ENCODE results near the gene CDH5. TPM values are rescaled to one million over a fixed set of nuclear protein-coding genes. Genes with fewer than 3 reads are reported as not detected.

CDH5 gene
- total and polyA plus RNA-seq, 2 of the 8 experiments (the other 6 are each of a cell fraction or from before 2014, with no cell fraction given): 0.32 TPM

DNA sequence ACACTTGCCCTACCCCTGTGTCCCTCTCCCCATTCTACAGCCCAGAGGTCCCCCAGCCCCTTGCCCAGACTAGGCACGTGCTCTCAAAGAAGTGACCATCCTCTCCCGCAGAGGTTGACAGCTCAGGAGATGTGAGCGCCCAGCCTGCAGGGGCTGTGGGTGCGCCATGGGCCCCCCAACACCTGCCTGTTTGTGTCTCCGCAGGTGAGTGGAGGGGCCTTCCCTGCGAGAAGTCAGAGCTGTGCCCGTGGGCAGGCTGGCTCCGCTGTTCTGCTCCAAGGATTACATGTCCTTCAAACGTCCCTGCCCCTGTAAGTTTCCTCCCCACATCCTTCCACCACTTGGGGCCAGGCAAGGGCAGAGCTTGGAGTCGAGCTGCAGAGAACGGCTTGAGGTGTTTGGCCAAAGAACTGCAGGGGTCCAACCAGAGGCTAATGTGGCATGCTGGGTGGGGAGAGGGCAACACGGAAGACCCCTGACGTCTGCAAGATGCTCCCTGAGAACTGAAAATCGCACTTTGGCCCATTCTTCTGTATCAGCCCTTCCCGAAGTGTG lies 71.0 kb downstream of the CDH5 start:
- H3K27me3 ChIP-seq (replicated peaks in 1 of 4; ENCODE audit: control insufficient read depth in 3 of 4, extremely low read depth in 1 of 4, insufficient read depth in 3 of 4, low read length in 3 of 4): peaks cover 0 to 3% (median 2%) of the 10 kb centered on the region in 4 experiments; a peak in 3 of 7 replicates
- H3K18ac ChIP-seq (ENCODE audit: extremely low read depth, low read length): peak overlapping the region; percentile 60; the same call in 1 of the 2 replicates
- ChIA-PET CTCF (ENCODE audit: partially characterized antibody) (interaction anchor here (1.1 to 2.0 kb wide), 8 partner anchors 18 to 152 kb away, joined by 3 to 8 read pairs (median 4); no protein-coding TSS in a partner anchor), POLR2A (ENCODE audit: partially characterized antibody) (interaction anchor here (1.2 kb wide), 1 partner anchor 39 kb away, joined by 3 read pairs; no protein-coding TSS in a partner anchor)
- no peak overlapping the region for H2BK15ac ChIP-seq (ENCODE audit: low read length)
- H2AK5ac ChIP-seq (ENCODE audit: low read depth, low read length): no peak overlapping the region
- no peak overlapping the region for H3K23ac ChIP-seq (ENCODE audit: insufficient read length)
- no peaks in the 10 kb centered on the region for H3K79me1 ChIP-seq (ENCODE audit: low read depth, low read length)
- H3K79me2 ChIP-seq (ENCODE audit: control insufficient read depth in 1 of 2, insufficient read depth in 2 of 2, low read length in 2 of 2): no peaks in the 10 kb centered on the region
- DNase-seq (ENCODE audit: low read depth in 1 of 2, low spot score in 2 of 2) (no peak), FAIRE-seq (no peak)
- no peak overlapping the region for H2BK120ac ChIP-seq (replicated peaks; ENCODE audit: low read depth, low read length)
- no peak overlapping the region for H2BK5ac ChIP-seq (ENCODE audit: low read depth, low read length)
- H2BK20ac ChIP-seq (ENCODE audit: low read length): no peak overlapping the region
- no peak overlapping the region for H3K4me2 ChIP-seq (ENCODE audit: insufficient read depth in 1 of 2, low read depth in 2 of 2, low read length in 2 of 2)
- H2AFZ ChIP-seq (ENCODE audit: low read length): no peak overlapping the region
- H3K14ac ChIP-seq (ENCODE audit: insufficient read length): no peak overlapping the region
- H4K5ac ChIP-seq (ENCODE audit: insufficient read length, low read depth, low read length): no peak overlapping the region
- no peak overlapping the region for H2BK12ac ChIP-seq (ENCODE audit: low read depth, low read length)
- H3K4ac ChIP-seq (replicated peaks; ENCODE audit: insufficient read length, low read depth, low read length): no peak overlapping the region
- H3K56ac ChIP-seq (replicated peaks; ENCODE audit: insufficient read length, low read depth, low read length): no peak overlapping the region
- 87% methylated on average over 15 of the region's 15 CpGs; no CpG with 5 or more reads in 1 of the 2 experiments for WGBS, 2 experiments (ENCODE audit: extremely low coverage in 1 of 2, insufficient coverage in 1 of 2, insufficient read length in 1 of 2, insufficient replicate concordance in 2 of 2, low coverage in 1 of 2, low lambda C conversion rate in 2 of 2, missing lambda C conversion rate in 1 of 2)
- H3K9ac ChIP-seq (replicated peaks in 1 of 4; ENCODE audit: extremely low read depth in 1 of 4, low read depth in 3 of 4, low read length in 3 of 4): no peak overlapping the region
- peaks cover 0 to 13% (median 2%) of the 10 kb centered on the region in 4 experiments; a peak in 3 of 7 replicates for H3K4me1 ChIP-seq (replicated peaks in 1 of 4; ENCODE audit: control insufficient read depth in 3 of 4, insufficient read depth in 4 of 4, low read length in 3 of 4)
- H4K20me1 ChIP-seq (replicated peaks in 1 of 2; ENCODE audit: control insufficient read depth in 1 of 2, insufficient read depth in 2 of 2, low read length in 2 of 2): no peaks in the 10 kb centered on the region
- H3K4me3 ChIP-seq (ENCODE audit: extremely low read depth in 1 of 4, insufficient read depth in 2 of 4, low read depth in 3 of 4, low read length in 4 of 4): no peak overlapping the region
- no peaks in the 10 kb centered on the region for H3K9me3 ChIP-seq (ENCODE audit: insufficient read depth in 2 of 2, low read depth in 1 of 2, low read length in 1 of 2)
- no peak overlapping the region for H4K91ac ChIP-seq (replicated peaks; ENCODE audit: insufficient read length, low read length)
- no peaks in the 10 kb centered on the region for H3K36me3 ChIP-seq (ENCODE audit: control insufficient read depth in 2 of 4, insufficient read depth in 4 of 4, low read length in 3 of 4)
- H3K27ac ChIP-seq (ENCODE audit: low read depth, low read length): no peak overlapping the region
- H3K23me2 ChIP-seq (ENCODE audit: low read depth, low read length): no peaks in the 10 kb centered on the region
- TF ChIP-seq, protein P1, sequence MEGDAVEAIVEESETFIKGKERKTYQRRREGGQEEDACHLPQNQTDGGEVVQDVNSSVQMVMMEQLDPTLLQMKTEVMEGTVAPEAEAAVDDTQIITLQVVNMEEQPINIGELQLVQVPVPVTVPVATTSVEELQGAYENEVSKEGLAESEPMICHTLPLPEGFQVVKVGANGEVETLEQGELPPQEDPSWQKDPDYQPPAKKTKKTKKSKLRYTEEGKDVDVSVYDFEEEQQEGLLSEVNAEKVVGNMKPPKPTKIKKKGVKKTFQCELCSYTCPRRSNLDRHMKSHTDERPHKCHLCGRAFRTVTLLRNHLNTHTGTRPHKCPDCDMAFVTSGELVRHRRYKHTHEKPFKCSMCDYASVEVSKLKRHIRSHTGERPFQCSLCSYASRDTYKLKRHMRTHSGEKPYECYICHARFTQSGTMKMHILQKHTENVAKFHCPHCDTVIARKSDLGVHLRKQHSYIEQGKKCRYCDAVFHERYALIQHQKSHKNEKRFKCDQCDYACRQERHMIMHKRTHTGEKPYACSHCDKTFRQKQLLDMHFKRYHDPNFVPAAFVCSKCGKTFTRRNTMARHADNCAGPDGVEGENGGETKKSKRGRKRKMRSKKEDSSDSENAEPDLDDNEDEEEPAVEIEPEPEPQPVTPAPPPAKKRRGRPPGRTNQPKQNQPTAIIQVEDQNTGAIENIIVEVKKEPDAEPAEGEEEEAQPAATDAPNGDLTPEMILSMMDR (IDR thresholded peaks at IDR 0.05; ENCODE audit: control extremely low read depth in 1 of 3, insufficient read depth in 1 of 3, low read depth in 1 of 3, low read length in 3 of 3): peak in 1 of 3 experiments; percentile 10; a peak in 1 of 4 replicates
- no peak for TF ChIP-seq SIRT6 (IDR thresholded peaks at IDR 0.05; ENCODE audit: low read length)
- no peak overlapping the region for H4K8ac ChIP-seq (ENCODE audit: extremely low read depth, insufficient read depth, low read length)
